Peyer's patch (tissue), 4 donors: ENCODE data around the gene EYS. TPM values are rescaled to one million over a fixed set of nuclear protein-coding genes. Genes with fewer than 3 reads are reported as not detected.
"Not testable (repeated sequence)": the region's sequence is repeated elsewhere in the genome, so short reads cannot be mapped to it uniquely, and the experiment has no call there.

Experiments
- DNase-seq, 3 donors: peaks; one replicate each; pipeline ENCODE4 v3.0.0-alpha.2; 2017 to 2019
- H3K27ac ChIP-seq, 4 donors: fragments of 200-600 bp; sonication (generic); one replicate each; pipeline ENCODE4 v1.5.1; 2016 to 2019
- H3K27me3 ChIP-seq, 2 donors: fragments of 200-600 bp; sonication (generic); one replicate each; pipeline ENCODE4 v1.5.1; 2019
- H3K36me3 ChIP-seq, 3 donors: fragments of 200-600 bp; sonication (generic); one replicate each; pipeline ENCODE4 v1.5.1; 2016 to 2019
- H3K4me1 ChIP-seq, 4 donors: fragments of 200-600 bp; sonication (generic); one replicate each; pipeline ENCODE4 v1.5.1; 2016 to 2019
- H3K4me3 ChIP-seq, 4 donors: fragments of 200-600 bp; sonication (generic); 1 replicate in 3 of 4; 2 replicates in 1 of 4; pipeline ENCODE4 v1.5.1; 2016 to 2019; ENCODE audit warnings: mild to moderate bottlenecking in 1 of 4
- H3K9me3 ChIP-seq, 4 donors: fragments of 200-600 bp; sonication (generic); one replicate each; pipeline ENCODE4 v1.5.1; 2016 to 2019; ENCODE audit warnings: mild to moderate bottlenecking in 1 of 4
- CTCF ChIP-seq, 6 experiments: fragments of 450-650 bp in 4 of 6; fragments of 200-600 bp in 2 of 6; sonication (generic) in 1 of 6; IDR thresholded peaks; one replicate each; pipeline ENCODE4 v1.5.1; 2017 to 2019; ENCODE audit warnings: antibody characterized with exemption in 6 of 6, mild to moderate bottlenecking in 3 of 6, moderate library complexity in 1 of 6
- POLR2A ChIP-seq, 2 donors: fragments of 450-650 bp; IDR thresholded peaks; one replicate each; pipeline ENCODE4 v1.5.1; 2017; ENCODE audit warnings: antibody characterized with exemption in 2 of 2, mild to moderate bottlenecking in 2 of 2, moderate library complexity in 2 of 2
- total RNA-seq, 4 donors: library from RNA; depleted of rRNA; stranded (reverse); fragments of >200 nt; gene quantifications; one replicate each; pipeline ENCODE4 v1.1.0, GENCODE V29; 2016

Gene EYS
- total RNA-seq, 4 donors from 2014 or later: 0.13 to 1.5 (median 0.35) TPM; not detected in 1

GRCh38 chr6:64476935-64477334 lies 1230.1 kb downstream of the EYS start:
- DNase-seq: no peak
- H3K27me3 ChIP-seq: no peaks in the 10 kb centered on the region
- H3K4me1 ChIP-seq: no peaks in the 10 kb centered on the region
- H3K9me3 ChIP-seq: no peaks in the 10 kb centered on the region
- TF ChIP-seq CTCF (IDR thresholded peaks at IDR 0.05) (no peak), POLR2A (IDR thresholded peaks at IDR 0.05) (no peak)
- H3K36me3 ChIP-seq: no peaks in the 10 kb centered on the region
- H3K27ac ChIP-seq: no peak overlapping the region
- H3K4me3 ChIP-seq: no peak overlapping the region

DNA sequence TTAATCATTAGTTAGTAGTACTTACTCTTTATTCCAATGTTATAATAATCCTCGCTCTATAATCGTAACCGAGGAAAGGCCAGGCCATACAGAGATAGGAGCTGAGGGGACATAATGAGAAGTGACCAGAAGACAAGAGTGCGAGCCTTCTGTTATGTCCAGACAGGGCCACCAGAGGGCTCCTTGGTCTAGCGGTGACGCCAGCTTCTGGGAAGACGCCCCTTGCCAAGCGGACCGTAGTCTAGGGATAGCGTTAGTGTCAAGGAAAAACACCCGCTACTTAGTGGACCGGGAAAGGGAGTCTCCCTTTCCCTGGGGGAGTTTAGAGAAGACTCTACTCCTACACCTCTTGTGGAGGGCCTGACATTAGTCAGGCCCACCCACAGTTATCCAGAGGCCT lies 1237.6 kb downstream of the EYS start:
- not testable (repeated sequence) for H3K36me3 ChIP-seq, DNase-seq, H3K4me3 ChIP-seq, H3K27ac ChIP-seq, H3K4me1 ChIP-seq, H3K27me3 ChIP-seq, H3K9me3 ChIP-seq

- no peaks in the 10 kb centered on the region for H3K27me3 ChIP-seq
- no peak overlapping the region for H3K27ac ChIP-seq
- no peaks in the 10 kb centered on the region for H3K9me3 ChIP-seq
- H3K4me1 ChIP-seq: no peaks in the 10 kb centered on the region
- no peak for DNase-seq
- no peaks in the 10 kb centered on the region for H3K36me3 ChIP-seq
- H3K4me3 ChIP-seq: no peak overlapping the region
- no peak for TF ChIP-seq POLR2A (IDR thresholded peaks at IDR 0.05)
- no peak for TF ChIP-seq CTCF (IDR thresholded peaks at IDR 0.05)
Observed at GRCh38 chr6:64467656-64468055, 1239.4 kb downstream of the EYS start.

- H3K4me3 ChIP-seq: no peak overlapping the region
- TF ChIP-seq CTCF (IDR thresholded peaks at IDR 0.05): no peak
- TF ChIP-seq POLR2A (IDR thresholded peaks at IDR 0.05): no peak
- H3K27ac ChIP-seq: no peak overlapping the region
- DNase-seq: no peak
- H3K36me3 ChIP-seq: no peaks in the 10 kb centered on the region
- H3K9me3 ChIP-seq: no peaks in the 10 kb centered on the region
- no peaks in the 10 kb centered on the region for H3K4me1 ChIP-seq
- no peaks in the 10 kb centered on the region for H3K27me3 ChIP-seq
Observed at GRCh38 chr6:64459411-64459944, 1247.5 kb downstream of the EYS start.

GRCh38 chr6:64448101-64448500 lies 1258.9 kb downstream of the EYS start:
- DNase-seq, H3K36me3 ChIP-seq, H3K4me1 ChIP-seq, H3K9me3 ChIP-seq, H3K27me3 ChIP-seq, H3K27ac ChIP-seq, H3K4me3 ChIP-seq: not testable (repeated sequence)

GRCh38 chr6:64445038-64445437 lies 1262.0 kb downstream of the EYS start:
- DNase-seq: no peak
- H3K27ac ChIP-seq: no peak overlapping the region
- H3K9me3 ChIP-seq: no peaks in the 10 kb centered on the region
- no peaks in the 10 kb centered on the region for H3K27me3 ChIP-seq
- no peak for TF ChIP-seq POLR2A (IDR thresholded peaks at IDR 0.05)
- no peak for TF ChIP-seq CTCF (IDR thresholded peaks at IDR 0.05)
- H3K4me3 ChIP-seq: no peak overlapping the region
- no peaks in the 10 kb centered on the region for H3K36me3 ChIP-seq
- H3K4me1 ChIP-seq: no peaks in the 10 kb centered on the region

DNA sequence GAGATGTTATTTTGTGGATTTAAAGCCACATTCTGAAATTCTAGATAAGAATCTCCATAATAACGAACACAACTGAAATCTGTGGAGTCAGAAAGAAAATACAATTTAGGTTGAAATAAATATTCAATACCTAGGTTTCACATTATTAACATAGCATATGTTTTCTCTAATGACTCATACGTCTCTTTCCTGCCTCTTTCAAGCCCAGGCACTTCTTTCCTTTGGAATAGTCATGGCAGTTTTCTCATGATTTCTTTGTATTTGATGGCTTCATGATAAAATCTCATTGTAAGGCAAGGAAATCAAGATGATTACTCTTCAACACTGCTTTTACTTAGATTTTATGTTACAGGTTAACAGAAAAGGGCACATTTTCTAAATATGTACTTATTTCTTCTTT lies 1267.8 kb downstream of the EYS start:
- Histone ChIP-seq H3K27ac (no peak overlapping the region), H3K27me3 (no peaks in the 10 kb centered on the region), H3K4me1 (no peaks in the 10 kb centered on the region), H3K9me3 (no peaks in the 10 kb centered on the region), H3K4me3 (no peak overlapping the region), H3K36me3 (no peaks in the 10 kb centered on the region)
- TF ChIP-seq CTCF (IDR thresholded peaks at IDR 0.05): no peak
- TF ChIP-seq POLR2A (IDR thresholded peaks at IDR 0.05): no peak
- no peak for DNase-seq
